Esophagus squamous epithelium (tissue), 4 donors: Measurements from ENCODE around the gene SHF.

Source experiments
- POLR2A ChIP-seq, 4 donors: fragments of 450-650 bp; IDR thresholded peaks; one replicate each; pipeline ENCODE4 v1.6.1; 2017; ENCODE audit warnings: antibody characterized with exemption in 4 of 4, mild to moderate bottlenecking in 4 of 4, moderate library complexity in 3 of 4
- TF ChIP-seq, protein P1 (sequence below), 6 experiments: fragments of 450-650 bp in 4 of 6; fragments of 200-600 bp in 2 of 6; sonication (generic) in 2 of 6; IDR thresholded peaks; one replicate each; pipeline ENCODE4 v1.5.1; 2016 to 2019; ENCODE audit warnings: antibody characterized with exemption in 6 of 6, mild to moderate bottlenecking in 4 of 6, moderate library complexity in 4 of 6

DNA sequence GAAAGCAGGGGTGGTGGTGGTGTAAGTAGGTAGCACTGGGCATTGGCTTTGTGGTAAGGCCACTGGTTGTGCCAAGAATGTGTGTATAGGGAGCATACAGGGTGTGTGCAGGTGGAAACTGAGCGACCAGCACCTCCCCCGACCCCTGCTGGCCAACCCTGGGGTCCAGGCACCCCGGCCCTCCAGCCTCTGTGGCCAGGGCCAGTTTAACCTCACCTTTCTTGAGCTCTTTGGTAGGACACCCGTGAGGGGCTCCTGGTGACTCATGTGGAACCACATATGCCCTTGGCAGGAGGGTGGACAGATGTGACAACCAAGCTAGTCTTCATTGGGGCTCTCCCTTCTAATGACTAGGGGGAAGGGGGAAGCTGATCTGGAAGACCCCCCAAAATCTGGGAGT is 19.5 kb downstream of the SHF start:
- TF ChIP-seq, protein P1, sequence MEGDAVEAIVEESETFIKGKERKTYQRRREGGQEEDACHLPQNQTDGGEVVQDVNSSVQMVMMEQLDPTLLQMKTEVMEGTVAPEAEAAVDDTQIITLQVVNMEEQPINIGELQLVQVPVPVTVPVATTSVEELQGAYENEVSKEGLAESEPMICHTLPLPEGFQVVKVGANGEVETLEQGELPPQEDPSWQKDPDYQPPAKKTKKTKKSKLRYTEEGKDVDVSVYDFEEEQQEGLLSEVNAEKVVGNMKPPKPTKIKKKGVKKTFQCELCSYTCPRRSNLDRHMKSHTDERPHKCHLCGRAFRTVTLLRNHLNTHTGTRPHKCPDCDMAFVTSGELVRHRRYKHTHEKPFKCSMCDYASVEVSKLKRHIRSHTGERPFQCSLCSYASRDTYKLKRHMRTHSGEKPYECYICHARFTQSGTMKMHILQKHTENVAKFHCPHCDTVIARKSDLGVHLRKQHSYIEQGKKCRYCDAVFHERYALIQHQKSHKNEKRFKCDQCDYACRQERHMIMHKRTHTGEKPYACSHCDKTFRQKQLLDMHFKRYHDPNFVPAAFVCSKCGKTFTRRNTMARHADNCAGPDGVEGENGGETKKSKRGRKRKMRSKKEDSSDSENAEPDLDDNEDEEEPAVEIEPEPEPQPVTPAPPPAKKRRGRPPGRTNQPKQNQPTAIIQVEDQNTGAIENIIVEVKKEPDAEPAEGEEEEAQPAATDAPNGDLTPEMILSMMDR (IDR thresholded peaks at IDR 0.05) = no peak
- TF ChIP-seq POLR2A (IDR thresholded peaks at IDR 0.05) = no peak
